GM18508 (cell line): ENCODE measurements around the gene PRPF39.
"Not testable (repeated sequence)": the region's sequence is repeated elsewhere in the genome, so short reads cannot be mapped to it uniquely, and the experiment has no call there.

Experiments
- ATAC-seq: cut with Tn5 transposase; IDR thresholded peaks from one replicate; pipeline ENCODE4 v1.9.1; 2021; ENCODE audit warnings: moderate number of reproducible peaks; ENCODE audit not compliant: insufficient read depth, unreplicated experiment

Gene PRPF39

GRCh38 chr14:45134051-45134958, 50.4 kb downstream of the PRPF39 start, which contains the start of gene FKBP3:
TSS of gene FKBP3 (minus strand) at chr14:45134481. CDS start at chr14:45134456, 25 bp downstream.
- ATAC-seq: peak; percentile 75

GRCh38 chr14:45135156-45135555, 51.2 kb downstream of the PRPF39 start:
- no peak for ATAC-seq

GRCh38 chr14:45135659-45136395, 51.9 kb downstream of the PRPF39 start, which contains the start of gene FANCM:
TSS of gene FANCM (plus strand) at chr14:45135930. CDS start at chr14:45136032, 102 bp downstream.
- peak; percentile 42 for ATAC-seq

- no peak for ATAC-seq
These were observed 52.5 kb downstream of the PRPF39 start for GRCh38 chr14:45136399-45136798.

GRCh38 chr14:45140661-45141187, 56.8 kb downstream of the PRPF39 start:
- no peak for ATAC-seq

- ATAC-seq: not testable (repeated sequence)
These were observed 58.2 kb downstream of the PRPF39 start for GRCh38 chr14:45142083-45142482.

- no peak for ATAC-seq
These were observed 60.7 kb downstream of the PRPF39 start for GRCh38 chr14:45144658-45145057.

GRCh38 chr14:45145214-45145613, 61.3 kb downstream of the PRPF39 start:
- ATAC-seq: no peak

- ATAC-seq: no peak
These were observed 65.7 kb downstream of the PRPF39 start for GRCh38 chr14:45149602-45150001.

GRCh38 chr14:45150386-45150890, 66.5 kb downstream of the PRPF39 start:
- ATAC-seq: no peak

- no peak for ATAC-seq
These were observed 72.2 kb downstream of the PRPF39 start for GRCh38 chr14:45156067-45156466.
